CD4-positive, alpha-beta T cell (primary cell): Measurements from ENCODE around the gene GPA33. TPM values are rescaled to one million over a fixed set of nuclear protein-coding genes. Genes with fewer than 3 reads are reported as not detected.

Source experiments
- ATAC-seq: fragments of 200-7000 bp; cut with Tn5 transposase; one replicate; pipeline ENCODE4 v1.10.0; 2022; ENCODE audit warnings: mild to moderate bottlenecking; ENCODE audit not compliant: poor library complexity
- CTCF ChIA-PET: fragments of 350-600 bp; sonication (Branson Sonifier 250); formaldehyde crosslinking; loops from one replicate; lab custom pipeline; 2021; ENCODE audit warnings: antibody characterized with exemption, inconsistent platforms; lab: Charles Lee
- POLR2A ChIA-PET: fragments of 350-600 bp; sonication (Branson Sonifier 250); formaldehyde crosslinking; loops from one replicate; lab custom pipeline; 2021; ENCODE audit warnings: antibody characterized with exemption, inconsistent platforms; lab: Charles Lee
- DNase-seq, 14 experiments: peaks; one replicate each; pipeline ENCODE4 v3.0.0-alpha.2; 2013 to 2020; ENCODE audit warnings: mixed read lengths in 2 of 14
- H3K27ac ChIP-seq, 2 donors: one replicate each; pipeline versions ENCODE4 v1.5.1 to v1.7.0; 2013; ENCODE audit warnings: low read length in 2 of 2, low read depth in 1 of 2, mild to moderate bottlenecking in 1 of 2
- H3K27me3 ChIP-seq, 2 experiments: 1 replicate in 1 of 2; 2 replicates in 1 of 2; pipeline versions ENCODE4 v1.6.1 to v1.7.0; 2013; ENCODE audit warnings: low read length in 2 of 2, control low read depth in 1 of 2, mild to moderate bottlenecking in 1 of 2, moderate library complexity in 1 of 2; ENCODE audit not compliant: insufficient read depth in 2 of 2, control insufficient read depth in 1 of 2
- H3K36me3 ChIP-seq: one replicate; pipeline ENCODE4 v1.6.1; 2013; ENCODE audit warnings: low read length, control low read depth; ENCODE audit not compliant: insufficient read depth
- H3K4me1 ChIP-seq: one replicate; pipeline ENCODE4 v1.6.1; 2013; ENCODE audit warnings: low read length, control low read depth; ENCODE audit not compliant: insufficient read depth
- H3K4me3 ChIP-seq: one replicate; pipeline ENCODE4 v1.5.1; 2013; ENCODE audit warnings: mild to moderate bottlenecking, low read length, moderate library complexity
- H3K9me3 ChIP-seq, 2 experiments: 1 replicate in 1 of 2; 2 replicates in 1 of 2; pipeline versions ENCODE4 v1.6.1 to v1.7.0; 2013; ENCODE audit warnings: low read length in 2 of 2, mild to moderate bottlenecking in 2 of 2, control low read depth in 1 of 2, moderate library complexity in 1 of 2; ENCODE audit not compliant: control insufficient read depth in 1 of 2, insufficient read depth in 1 of 2
- H3K27ac Mint-ChIP-seq: one replicate; pipeline ENCODE4 v1.8.0; 2020; ENCODE audit warnings: mixed read lengths
- H3K27me3 Mint-ChIP-seq: one replicate; pipeline ENCODE4 v1.8.0; 2021; ENCODE audit warnings: mixed read lengths
- H3K36me3 Mint-ChIP-seq: one replicate; pipeline ENCODE4 v1.8.0; 2021; ENCODE audit warnings: low read depth, mixed read lengths
- H3K4me1 Mint-ChIP-seq: one replicate; pipeline ENCODE4 v1.8.0; 2021; ENCODE audit warnings: low read depth, mixed read lengths
- H3K4me3 Mint-ChIP-seq: one replicate; pipeline ENCODE4 v1.8.0; 2020; ENCODE audit warnings: mild to moderate bottlenecking, mixed read lengths
- H3K9me3 Mint-ChIP-seq: one replicate; pipeline ENCODE4 v1.8.0; 2020; ENCODE audit warnings: mixed read lengths
- CTCF ChIP-seq: fragments of 200-600 bp; IDR thresholded peaks from one replicate; pipeline ENCODE4 v1.8.0; 2022; ENCODE audit warnings: antibody characterized with exemption, mild to moderate bottlenecking
- intact Hi-C, 2 experiments: fragments of 100-400 bp; cut with DNase I in 1 of 2; cut with micrococcal nuclease in 1 of 2; formaldehyde crosslinking; loops; one replicate each; pipeline versions ENCODE4 v1.15.1 to v1.9.0; 2023 to 2025; cut with DNase I, micrococcal nuclease
- total RNA-seq, 174 experiments: library from RNA in 2 of 174; stranded (reverse) in 2 of 174; gene quantifications; one replicate each; pipeline ENCODE4 v1.2.3 and lab custom pipeline; 2021 to 2026

The GPA33 gene
- total RNA-seq, 2 experiments from 2014 or later = 4.8 to 5.0 TPM

- no peaks in the 10 kb centered on the region for H3K9me3 Mint-ChIP-seq
- H3K36me3 ChIP-seq = no peaks in the 10 kb centered on the region
- peaks cover 17% of the 10 kb centered on the region for H3K4me1 ChIP-seq
- H3K36me3 Mint-ChIP-seq = no peaks in the 10 kb centered on the region
- H3K9me3 ChIP-seq = no peaks in the 10 kb centered on the region
- no peak for TF ChIP-seq CTCF
- H3K27ac Mint-ChIP-seq = peak overlapping the region; percentile 37
- no peaks in the 10 kb centered on the region for H3K27me3 Mint-ChIP-seq
- POLR2A ChIA-PET = interaction anchor here (1.0 to 2.8 kb wide), 5 partner anchors 14 to 528 kb away, joined by 3 to 10 read pairs (median 4); partner anchors contain the start of genes GPA33, POU2F1 and TADA1
- intact Hi-C loops = no loop called here
- DNase-seq (peak in 2 of 14 experiments; percentile 14 to 17), ATAC-seq (no peak)
- H3K4me1 Mint-ChIP-seq = peaks cover 46% of the 10 kb centered on the region
- peak overlapping the region; percentile 43 for H3K4me3 Mint-ChIP-seq
- no peak overlapping the region for H3K27ac ChIP-seq
- CTCF ChIA-PET = no interaction called here
- no peaks in the 10 kb centered on the region for H3K27me3 ChIP-seq
- H3K4me3 ChIP-seq = no peak overlapping the region
Observed at GRCh38 chr1:167104256-167104633, 14.1 kb upstream of the GPA33 start.

- Mint-ChIP-seq H3K36me3 (no peaks in the 10 kb centered on the region), H3K4me1 (peaks cover 34% of the 10 kb centered on the region), H3K27ac (no peak overlapping the region), H3K9me3 (no peaks in the 10 kb centered on the region), H3K27me3 (no peaks in the 10 kb centered on the region), H3K4me3 (no peak overlapping the region)
- intact Hi-C loops = no loop called here
- Histone ChIP-seq H3K27me3 (no peaks in the 10 kb centered on the region), H3K4me1 (peaks cover 10% of the 10 kb centered on the region), H3K9me3 (no peaks in the 10 kb centered on the region), H3K36me3 (no peaks in the 10 kb centered on the region), H3K27ac (no peak overlapping the region), H3K4me3 (no peak overlapping the region)
- TF ChIP-seq CTCF = no peak
- DNase-seq (no peak), ATAC-seq (no peak)
- CTCF ChIA-PET = no interaction called here
- POLR2A ChIA-PET = interaction anchor here (2.8 kb wide), 1 partner anchor 13 kb away, joined by 10 read pairs; the partner anchor contains the start of gene GPA33
Observed at GRCh38 chr1:167102906-167103573, 12.9 kb upstream of the GPA33 start.

- CTCF ChIA-PET = no interaction called here
- no peaks in the 10 kb centered on the region for H3K27me3 ChIP-seq
- no peaks in the 10 kb centered on the region for H3K9me3 Mint-ChIP-seq
- H3K36me3 ChIP-seq = no peaks in the 10 kb centered on the region
- POLR2A ChIA-PET = no interaction called here
- no peaks in the 10 kb centered on the region for H3K27me3 Mint-ChIP-seq
- ATAC-seq (no peak), DNase-seq (no peak)
- H3K9me3 ChIP-seq = no peaks in the 10 kb centered on the region
- H3K27ac ChIP-seq = no peak overlapping the region
- peaks cover 10% of the 10 kb centered on the region for H3K4me1 ChIP-seq
- no peak for TF ChIP-seq CTCF
- peaks cover 27% of the 10 kb centered on the region for H3K4me1 Mint-ChIP-seq
- no peak overlapping the region for H3K27ac Mint-ChIP-seq
- H3K4me3 ChIP-seq = no peak overlapping the region
- no peaks in the 10 kb centered on the region for H3K36me3 Mint-ChIP-seq
- no peak overlapping the region for H3K4me3 Mint-ChIP-seq
- intact Hi-C loops = no loop called here
Observed at GRCh38 chr1:167101754-167102153, 11.6 kb upstream of the GPA33 start.
